ENCODE measurements around the gene NPAS1. TPM values are rescaled to one million over a fixed set of nuclear protein-coding genes. Genes with fewer than 3 reads are reported as not detected.

Gene NPAS1
- total RNA-seq, 2 experiments from 2014 or later, result not detected

DNA sequence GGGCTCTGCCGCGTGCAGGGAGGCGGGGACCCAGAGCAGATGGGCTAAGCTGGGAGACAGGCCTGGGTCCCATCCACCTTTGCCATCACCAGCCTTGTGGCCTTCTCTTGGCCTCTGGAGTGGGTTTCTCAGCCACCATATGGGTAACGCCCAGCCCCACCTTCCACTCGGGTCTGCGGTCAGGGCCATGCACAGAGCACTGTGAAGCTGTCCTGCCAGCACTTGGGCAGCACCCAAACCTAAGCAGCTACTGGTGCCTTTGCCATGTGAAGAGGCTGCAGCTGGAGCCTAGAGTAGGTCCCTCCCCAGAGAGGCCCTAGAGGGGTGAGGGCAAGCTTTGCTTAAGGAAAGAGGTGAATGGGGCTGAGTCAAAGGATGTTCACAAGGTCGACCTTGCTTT, 24.1 kb upstream of the NPAS1 start:
- ChIA-PET CTCF (interaction anchor here (0.8 to 1.2 kb wide), 2 partner anchors 18 to 140 kb away, joined by 4 read pairs; no protein-coding TSS in a partner anchor), POLR2A (no interaction called here)
- no peaks in the 10 kb centered on the region for H3K9me3 Mint-ChIP-seq
- intact Hi-C loops (cut with micrococcal nuclease), result no loop called here
- no peak overlapping the region for H3K27ac Mint-ChIP-seq
- H3K4me1 Mint-ChIP-seq (ENCODE audit: low read depth), result peaks cover 10% of the 10 kb centered on the region
- no peaks in the 10 kb centered on the region for H3K27me3 Mint-ChIP-seq
- no peak for DNase-seq
- H3K36me3 Mint-ChIP-seq, result peaks cover 15% of the 10 kb centered on the region
- H3K4me3 Mint-ChIP-seq, result no peak overlapping the region

DNA sequence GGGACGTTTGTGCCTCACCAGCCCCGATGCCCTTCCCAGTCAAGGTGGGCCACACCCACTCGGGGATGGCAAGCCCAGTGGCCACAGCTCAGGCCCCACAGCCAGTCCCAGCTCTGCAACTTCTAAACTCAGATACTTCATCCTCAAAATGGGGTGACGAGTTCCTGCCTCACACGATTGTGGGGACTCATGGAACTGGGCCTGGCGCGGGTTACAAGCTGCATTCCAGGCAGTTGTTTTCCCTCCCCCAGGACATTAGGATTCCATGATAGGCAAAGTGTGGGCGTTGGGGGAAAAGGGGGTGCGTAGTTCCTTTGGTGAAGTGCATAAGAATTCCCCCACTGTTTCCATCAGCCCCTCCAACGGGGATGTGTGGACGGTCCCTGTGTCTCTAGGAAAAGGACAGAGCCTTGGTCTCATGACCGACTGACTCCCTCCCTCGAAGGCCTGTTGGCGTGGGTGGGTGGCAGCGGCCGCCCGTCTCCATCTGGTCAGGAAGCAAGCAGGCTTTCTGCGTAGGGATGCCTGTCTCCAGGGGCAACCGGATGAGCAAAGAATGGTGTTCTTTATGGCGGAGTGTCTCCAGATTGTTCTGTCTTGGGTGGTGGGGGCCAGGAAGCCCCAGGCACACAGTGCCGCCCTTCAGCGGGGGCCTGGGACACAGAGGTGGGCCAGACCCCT, 21.1 kb upstream of the NPAS1 start:
- Mint-ChIP-seq H3K4me1 (ENCODE audit: low read depth) (no peaks in the 10 kb centered on the region), H3K9me3 (no peaks in the 10 kb centered on the region), H3K36me3 (peaks cover 13% of the 10 kb centered on the region), H3K27ac (no peak overlapping the region), H3K4me3 (no peak overlapping the region), H3K27me3 (no peaks in the 10 kb centered on the region)
- intact Hi-C loops (cut with micrococcal nuclease), result no loop called here
- no peak for DNase-seq
- POLR2A ChIA-PET, result no interaction called here
- CTCF ChIA-PET, result interaction anchor here (1.6 kb wide), 1 partner anchor 10 kb away, joined by 3 read pairs; no protein-coding TSS in a partner anchor

- no peaks in the 10 kb centered on the region for H3K27me3 Mint-ChIP-seq
- ChIA-PET CTCF (no interaction called here), POLR2A (no interaction called here)
- H3K4me1 Mint-ChIP-seq (ENCODE audit: low read depth), result no peaks in the 10 kb centered on the region
- H3K9me3 Mint-ChIP-seq, result no peaks in the 10 kb centered on the region
- H3K27ac Mint-ChIP-seq, result no peak overlapping the region
- peaks cover 11% of the 10 kb centered on the region for H3K36me3 Mint-ChIP-seq
- DNase-seq, result no peak
- no peak overlapping the region for H3K4me3 Mint-ChIP-seq
- intact Hi-C loops (cut with micrococcal nuclease), result no loop called here
Measured at GRCh38 chr19:46999377-46999776, 20.3 kb upstream of the NPAS1 start.

- intact Hi-C loops (cut with micrococcal nuclease), result no loop called here
- POLR2A ChIA-PET, result no interaction called here
- no peaks in the 10 kb centered on the region for H3K9me3 Mint-ChIP-seq
- no peaks in the 10 kb centered on the region for H3K27me3 Mint-ChIP-seq
- peaks cover 11% of the 10 kb centered on the region for H3K36me3 Mint-ChIP-seq
- H3K27ac Mint-ChIP-seq, result no peak overlapping the region
- H3K4me3 Mint-ChIP-seq, result no peak overlapping the region
- CTCF ChIA-PET, result no interaction called here
- no peaks in the 10 kb centered on the region for H3K4me1 Mint-ChIP-seq (ENCODE audit: low read depth)
- DNase-seq, result no peak
Measured at GRCh38 chr19:46999878-47000277, 19.8 kb upstream of the NPAS1 start.

GRCh38 chr19:47000373-47000772, 19.3 kb upstream of the NPAS1 start:
- intact Hi-C loops (cut with micrococcal nuclease), result no loop called here
- no peak overlapping the region for H3K27ac Mint-ChIP-seq
- no peak overlapping the region for H3K4me3 Mint-ChIP-seq
- DNase-seq, result no peak
- ChIA-PET POLR2A (no interaction called here), CTCF (no interaction called here)
- peaks cover 11% of the 10 kb centered on the region for H3K36me3 Mint-ChIP-seq
- no peaks in the 10 kb centered on the region for H3K9me3 Mint-ChIP-seq
- H3K27me3 Mint-ChIP-seq, result no peaks in the 10 kb centered on the region
- no peaks in the 10 kb centered on the region for H3K4me1 Mint-ChIP-seq (ENCODE audit: low read depth)

GRCh38 chr19:47001584-47001983, 18.1 kb upstream of the NPAS1 start:
- no peak for DNase-seq
- H3K4me3 Mint-ChIP-seq, result no peak overlapping the region
- no peaks in the 10 kb centered on the region for H3K4me1 Mint-ChIP-seq (ENCODE audit: low read depth)
- no peak overlapping the region for H3K27ac Mint-ChIP-seq
- no peaks in the 10 kb centered on the region for H3K27me3 Mint-ChIP-seq
- POLR2A ChIA-PET, result no interaction called here
- CTCF ChIA-PET, result interaction anchor here (1.7 kb wide), 1 partner anchor 11 kb away, joined by 5 read pairs; no protein-coding TSS in a partner anchor
- peaks cover 11% of the 10 kb centered on the region for H3K36me3 Mint-ChIP-seq
- peaks cover 5% of the 10 kb centered on the region for H3K9me3 Mint-ChIP-seq
- intact Hi-C loops (cut with micrococcal nuclease), result no loop called here

- Mint-ChIP-seq H3K27me3 (no peaks in the 10 kb centered on the region), H3K9me3 (peaks cover 5% of the 10 kb centered on the region), H3K4me3 (no peak overlapping the region), H3K36me3 (peaks cover 11% of the 10 kb centered on the region), H3K4me1 (ENCODE audit: low read depth) (no peaks in the 10 kb centered on the region), H3K27ac (no peak overlapping the region)
- POLR2A ChIA-PET, result no interaction called here
- intact Hi-C loops (cut with micrococcal nuclease), result no loop called here
- DNase-seq, result no peak
- CTCF ChIA-PET, result interaction anchor here (1.7 kb wide), 1 partner anchor 11 kb away, joined by 5 read pairs; no protein-coding TSS in a partner anchor
Measured at GRCh38 chr19:47002106-47002766, 17.4 kb upstream of the NPAS1 start.

- Mint-ChIP-seq H3K27me3 (no peaks in the 10 kb centered on the region), H3K27ac (no peak overlapping the region), H3K9me3 (peaks cover 5% of the 10 kb centered on the region), H3K4me3 (no peak overlapping the region), H3K36me3 (peaks cover 11% of the 10 kb centered on the region), H3K4me1 (ENCODE audit: low read depth) (no peaks in the 10 kb centered on the region)
- intact Hi-C loops (cut with micrococcal nuclease), result no loop called here
- POLR2A ChIA-PET, result no interaction called here
- CTCF ChIA-PET, result interaction anchor here (1.7 to 2.0 kb wide), 2 partner anchors 10 kb away, joined by 5 to 9 read pairs; no protein-coding TSS in a partner anchor
- DNase-seq, result no peak
Measured at GRCh38 chr19:47002853-47003610, 16.6 kb upstream of the NPAS1 start.

DNA sequence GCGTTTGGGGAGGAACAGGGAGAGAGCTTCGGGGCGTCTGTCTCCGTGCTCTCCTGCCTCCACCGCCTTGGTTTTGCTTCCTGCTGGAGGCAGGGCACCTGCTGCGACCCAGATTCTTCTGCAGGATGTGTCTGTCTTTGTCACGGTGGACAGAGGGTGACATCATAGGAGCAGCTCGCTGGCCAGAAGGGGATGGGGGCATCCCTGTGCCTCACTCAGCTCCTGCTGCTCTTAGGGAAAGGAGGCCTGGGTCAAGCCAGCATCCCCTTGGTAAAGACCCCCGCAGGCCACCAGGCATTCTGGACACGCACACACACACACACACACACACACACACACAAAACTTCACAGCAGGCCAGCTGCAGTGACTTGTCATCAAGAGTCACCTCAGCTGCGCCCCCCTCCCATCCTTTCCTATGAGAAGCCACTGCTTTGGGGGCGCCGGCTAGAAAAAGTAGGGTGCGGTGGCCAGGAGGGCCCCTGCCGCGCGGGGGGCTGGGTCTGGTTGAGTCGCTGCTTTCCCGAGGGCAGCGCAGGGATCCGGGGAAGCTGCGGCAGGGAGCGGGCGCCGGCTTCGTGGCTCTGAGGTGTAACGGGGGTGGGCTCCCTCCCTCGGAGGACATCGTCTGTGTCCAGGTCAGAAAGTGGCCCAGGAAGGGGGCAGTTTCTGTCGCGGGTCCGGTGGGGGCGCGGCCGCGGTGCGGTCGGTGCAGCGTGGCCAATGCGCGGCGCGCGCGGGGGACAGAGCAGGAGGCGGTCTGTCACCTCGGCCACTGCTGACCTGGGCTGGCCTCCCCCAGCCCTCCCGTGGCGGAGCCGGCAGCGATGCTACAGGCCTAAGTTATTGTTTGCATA, 15.8 kb upstream of the NPAS1 start:
- H3K27me3 Mint-ChIP-seq, result no peaks in the 10 kb centered on the region
- no peak overlapping the region for H3K4me3 Mint-ChIP-seq
- POLR2A ChIA-PET, result no interaction called here
- H3K27ac Mint-ChIP-seq, result no peak overlapping the region
- DNase-seq, result no peak
- peaks cover 11% of the 10 kb centered on the region for H3K36me3 Mint-ChIP-seq
- intact Hi-C loops (cut with micrococcal nuclease), result no loop called here
- H3K9me3 Mint-ChIP-seq, result peaks cover 5% of the 10 kb centered on the region
- H3K4me1 Mint-ChIP-seq (ENCODE audit: low read depth), result no peaks in the 10 kb centered on the region
- CTCF ChIA-PET, result interaction anchor here (2.0 kb wide), 1 partner anchor 9 kb away, joined by 9 read pairs; no protein-coding TSS in a partner anchor

- Mint-ChIP-seq H3K36me3 (peaks cover 4% of the 10 kb centered on the region), H3K27ac (no peak overlapping the region), H3K4me1 (ENCODE audit: low read depth) (no peaks in the 10 kb centered on the region), H3K9me3 (peaks cover 5% of the 10 kb centered on the region), H3K4me3 (no peak overlapping the region), H3K27me3 (no peaks in the 10 kb centered on the region)
- ChIA-PET CTCF (interaction anchor here (2.0 kb wide), 1 partner anchor 8 kb away, joined by 9 read pairs; no protein-coding TSS in a partner anchor), POLR2A (no interaction called here)
- no peak for DNase-seq
- intact Hi-C loops (cut with micrococcal nuclease), result no loop called here
Measured at GRCh38 chr19:47005164-47005641, 14.4 kb upstream of the NPAS1 start.

GRCh38 chr19:47005873-47006272, 13.8 kb upstream of the NPAS1 start:
- POLR2A ChIA-PET, result no interaction called here
- CTCF ChIA-PET, result no interaction called here
- Mint-ChIP-seq H3K27ac (no peak overlapping the region), H3K27me3 (no peaks in the 10 kb centered on the region), H3K4me1 (ENCODE audit: low read depth) (no peaks in the 10 kb centered on the region), H3K36me3 (no peaks in the 10 kb centered on the region), H3K4me3 (no peak overlapping the region), H3K9me3 (peaks cover 5% of the 10 kb centered on the region)
- intact Hi-C loops (cut with micrococcal nuclease), result no loop called here
- peak; percentile 30 for DNase-seq

Measured in activated CD4-positive, alpha-beta memory T cell treated with anti-CD3 and anti-CD28 coated beads for 36 hours (primary cell).